ENCODE data around the gene ZNF556.
A peak's percentile ranks its signal among the peaks of the same experiment; 100 is the strongest.

The ZNF556 gene

DNA sequence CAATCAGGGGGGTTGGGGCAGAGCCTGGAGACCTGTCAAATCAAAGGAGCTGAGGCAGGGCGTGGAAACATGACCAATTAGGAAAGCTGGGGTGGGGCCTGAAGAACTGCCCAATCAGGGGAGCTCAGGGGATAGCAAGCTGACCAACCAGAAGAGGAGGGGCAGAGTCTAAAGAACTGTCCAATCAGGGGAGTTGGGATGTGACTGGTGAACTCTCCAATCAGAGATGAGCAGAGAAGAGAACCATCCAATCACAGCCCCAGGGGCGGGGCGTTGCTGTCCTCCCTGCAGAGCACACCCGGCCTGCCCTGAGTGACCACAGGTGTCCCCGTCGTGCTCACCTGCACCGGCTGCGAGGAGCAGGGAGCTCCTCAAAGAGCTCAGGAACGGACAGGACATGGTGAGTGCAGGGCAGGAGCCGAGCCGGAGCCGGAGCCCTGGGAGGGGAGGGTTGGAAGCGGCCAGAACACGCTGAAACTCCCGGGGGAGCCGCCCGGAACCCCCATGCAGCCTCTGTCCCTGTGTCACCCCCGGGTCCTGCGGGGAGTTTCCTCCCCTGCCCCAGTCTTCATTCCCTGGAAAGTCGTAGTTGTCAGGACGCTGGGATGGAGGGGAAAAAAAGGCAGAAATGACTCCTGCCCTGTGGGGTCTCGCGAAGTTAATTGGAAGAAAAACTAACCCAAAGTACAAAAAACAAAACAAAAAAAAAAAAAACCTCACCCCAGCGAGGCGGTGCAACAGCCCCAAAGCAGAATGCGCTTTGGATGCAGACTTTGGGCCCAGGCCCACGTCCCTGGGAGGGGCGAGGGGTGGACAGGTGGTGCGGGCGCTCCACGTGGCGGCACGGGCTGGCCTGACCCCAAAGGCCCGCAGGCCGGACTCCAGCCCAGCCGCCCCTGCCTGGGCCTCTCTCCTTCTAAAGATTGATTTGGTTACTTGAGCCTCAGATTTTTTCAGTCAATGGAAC lies at the start of gene ZNF556:
ZNF556 (plus strand) TSS at position 311 of the 967 bp plus-strand sequence; CDS start at position 398, 87 bp downstream.
- DNase-seq = no peak

GRCh38 chr19:2819540-2820111 lies 47.5 kb upstream of the ZNF556 start, which contains the start of gene ZNF554:
ZNF554 (plus strand) TSS chr19:2819868; CDS start chr19:2820072, 204 bp downstream.
- DNase-seq = peak; percentile 66

DNA sequence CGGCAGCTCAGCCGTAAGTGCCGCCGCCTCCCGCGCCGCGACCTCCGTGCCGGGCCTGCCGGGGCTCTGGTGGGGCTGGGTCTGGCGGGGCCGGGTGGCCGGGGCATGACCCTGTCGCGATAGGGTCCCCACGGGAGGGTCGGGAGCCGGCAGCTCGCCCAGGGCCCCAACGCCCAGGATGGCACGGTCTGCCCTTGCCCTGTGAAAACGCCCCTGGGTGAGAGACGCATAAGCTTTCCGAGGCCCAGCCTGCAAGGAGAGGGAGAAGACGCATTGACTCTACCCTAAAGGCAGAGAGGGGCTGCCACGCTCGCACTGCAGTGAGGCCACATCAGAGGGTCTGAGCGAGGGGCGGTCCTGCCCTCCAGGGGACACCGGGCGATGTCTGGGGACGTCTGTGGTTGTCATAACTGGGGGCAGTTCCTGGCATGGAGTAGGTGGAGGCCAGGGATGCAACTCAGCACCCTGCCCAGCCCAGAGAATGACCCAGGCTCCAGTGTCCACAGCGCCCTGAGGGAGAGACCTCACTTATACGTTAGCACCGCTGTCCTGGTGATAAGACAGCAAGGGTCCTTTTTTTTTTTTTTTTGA lies 46.9 kb upstream of the ZNF556 start:
- DNase-seq = no peak

GRCh38 chr19:2822846-2823245 lies 44.3 kb upstream of the ZNF556 start:
- no peak for DNase-seq

- DNase-seq = no peak
Measured at GRCh38 chr19:2823646-2824045, 43.5 kb upstream of the ZNF556 start.

DNA sequence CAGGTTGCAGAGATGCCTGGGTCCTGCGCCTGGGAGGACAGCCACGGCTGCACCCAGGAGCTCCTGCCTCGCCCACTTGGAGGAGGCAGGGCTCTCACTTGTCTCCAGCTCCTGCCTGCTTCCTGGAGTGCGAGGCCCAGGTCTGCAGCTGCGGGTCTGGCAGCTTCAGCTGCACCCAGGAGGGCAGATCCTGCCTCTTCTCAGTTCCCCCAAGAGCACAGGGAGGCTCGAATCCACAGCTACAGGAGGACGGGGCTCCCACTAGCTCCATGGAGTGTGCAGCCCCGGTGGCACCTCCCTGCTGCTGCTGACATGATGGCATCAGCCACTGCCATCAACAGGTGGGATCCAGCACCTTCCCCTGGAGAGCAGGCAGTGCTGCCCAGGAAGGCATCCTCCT lies 43.0 kb upstream of the ZNF556 start:
- DNase-seq = no peak

DNA sequence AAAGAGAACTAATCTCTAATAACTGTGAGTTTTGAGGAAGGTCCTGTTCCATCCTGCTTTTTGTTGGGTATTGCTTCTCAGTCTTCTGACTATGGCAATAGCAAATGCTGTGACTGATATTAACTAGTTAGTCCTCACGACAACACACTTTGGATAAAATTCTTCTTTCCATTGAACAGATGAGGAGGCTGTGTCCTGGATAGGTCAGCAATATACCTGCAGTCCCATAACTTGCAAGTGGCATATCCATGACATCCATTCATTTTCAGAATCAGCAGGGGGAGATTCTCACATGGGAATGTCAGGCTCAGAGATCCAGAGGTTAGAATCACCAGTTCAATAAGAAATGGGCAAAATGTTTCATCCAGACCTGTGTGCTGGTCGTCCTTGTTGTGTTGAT lies 40.1 kb upstream of the ZNF556 start:
- no peak for DNase-seq

DNA sequence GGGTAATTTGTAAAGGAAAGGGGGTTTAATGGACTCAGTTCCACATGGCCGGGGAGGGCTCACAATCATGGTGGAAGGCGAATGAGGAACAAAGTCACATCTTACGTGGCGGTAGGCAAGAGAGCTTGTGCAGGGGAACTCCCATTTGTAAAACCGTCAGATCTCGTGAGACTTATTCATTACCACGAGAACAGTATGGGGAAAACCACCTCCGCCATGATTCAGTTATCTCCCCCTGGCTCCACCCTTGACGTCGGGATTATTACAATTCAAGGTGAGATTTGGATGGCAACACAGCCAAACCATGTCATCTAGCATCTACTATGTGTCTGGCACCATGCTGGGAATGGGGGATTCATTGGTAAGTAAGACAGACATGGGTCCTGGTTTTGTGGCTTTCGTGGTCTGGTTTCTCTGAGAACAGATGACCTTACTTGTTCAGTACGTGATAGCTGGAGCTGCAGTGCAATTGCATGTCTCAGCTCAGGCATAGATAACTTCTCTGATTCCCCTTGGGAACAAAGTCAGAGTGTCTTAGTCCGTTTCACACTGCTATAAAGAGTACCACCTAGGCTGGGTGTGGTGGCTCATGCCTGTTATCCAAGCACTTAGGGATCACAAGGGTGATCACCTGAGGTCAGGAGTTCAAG lies 39.2 kb upstream of the ZNF556 start:
- DNase-seq = no peak

DNA sequence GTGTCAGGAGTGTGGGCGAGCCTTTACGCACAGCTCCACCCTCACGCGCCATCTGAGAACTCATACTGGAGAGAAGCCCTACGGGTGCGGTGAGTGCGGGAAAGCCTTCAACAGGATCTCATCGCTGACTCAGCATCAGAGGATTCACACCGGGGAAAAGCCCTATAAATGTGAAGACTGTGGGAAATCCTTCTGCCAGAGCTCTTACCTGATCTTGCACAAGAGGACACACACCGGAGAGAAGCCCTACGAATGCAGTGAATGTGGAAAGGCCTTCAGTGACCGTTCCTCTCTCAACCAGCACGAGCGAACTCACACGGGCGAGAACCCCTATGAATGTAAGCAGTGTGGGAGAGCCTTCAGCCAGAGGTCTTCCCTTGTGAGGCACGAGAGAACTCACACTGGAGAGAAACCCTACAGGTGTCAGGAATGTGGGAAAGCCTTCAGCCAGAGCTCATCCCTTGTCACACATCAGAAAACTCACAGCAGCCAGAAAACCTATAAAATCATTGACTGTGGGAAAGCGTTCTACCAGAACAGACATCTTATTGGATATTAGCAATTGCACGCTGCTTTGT lies 32.8 kb upstream of the ZNF556 start:
- no peak for DNase-seq

DNA sequence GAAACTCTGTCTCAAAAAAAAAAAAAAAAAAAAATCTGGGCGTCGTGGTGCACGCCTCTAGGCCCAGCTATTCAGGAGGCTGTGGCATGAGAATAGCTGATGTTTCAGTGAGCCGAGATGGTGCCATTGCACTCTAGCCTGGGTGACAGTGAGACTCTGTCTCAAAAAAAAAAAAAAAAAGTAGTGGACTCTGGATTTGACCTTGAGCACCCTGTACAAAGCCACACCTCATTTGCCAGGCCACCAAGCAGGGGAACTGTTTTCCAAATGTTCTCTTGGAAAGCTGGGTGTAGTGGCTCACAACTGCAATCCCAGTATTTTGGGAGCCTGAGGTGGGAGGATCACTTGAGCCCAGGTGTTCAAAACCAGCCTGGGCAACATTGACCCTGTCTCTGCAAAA lies 29.7 kb upstream of the ZNF556 start:
- no peak for DNase-seq

- peak; percentile 44 for DNase-seq
Measured at GRCh38 chr19:2840794-2841791, 26.0 kb upstream of the ZNF556 start, which contains the start of gene ZNF555. ZNF555 (plus strand) TSS chr19:2841475; CDS start chr19:2841573, 98 bp downstream.

DNA sequence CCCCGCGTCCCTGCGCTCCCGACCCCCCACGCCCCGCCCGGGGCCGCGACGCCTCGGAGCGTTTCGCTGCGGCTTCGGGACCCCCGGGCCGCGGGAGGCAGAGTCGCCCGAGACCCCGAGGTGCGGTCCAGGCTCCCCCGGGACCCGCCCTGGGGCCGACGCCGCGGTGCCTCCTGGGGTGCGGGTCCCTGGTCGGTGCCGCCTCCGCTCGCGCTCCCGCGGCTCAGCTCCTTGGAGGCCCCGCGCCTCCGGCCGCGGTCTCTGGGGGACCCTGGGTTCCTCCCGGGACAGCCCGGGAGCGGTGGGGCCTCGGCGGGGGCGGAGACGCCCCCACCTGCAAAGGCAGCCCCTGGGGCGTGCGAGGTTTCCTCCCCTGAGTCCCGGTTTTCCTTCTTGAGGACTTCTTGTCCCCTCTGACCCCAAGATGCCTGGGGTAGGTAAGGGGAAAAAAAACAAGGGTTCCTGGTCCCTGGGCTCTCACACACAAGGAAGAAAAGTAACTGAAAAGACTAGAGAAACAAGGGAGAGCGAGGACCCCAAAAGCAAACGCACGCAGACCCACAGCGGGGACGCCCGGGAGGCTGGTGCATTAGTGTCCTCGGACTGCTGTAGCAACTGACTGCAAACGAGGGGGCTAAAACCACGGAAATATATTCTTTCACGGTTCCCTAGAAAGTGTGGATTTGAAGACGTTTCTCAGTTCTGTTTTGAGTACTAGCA lies 25.1 kb upstream of the ZNF556 start:
- DNase-seq = no peak

DNA sequence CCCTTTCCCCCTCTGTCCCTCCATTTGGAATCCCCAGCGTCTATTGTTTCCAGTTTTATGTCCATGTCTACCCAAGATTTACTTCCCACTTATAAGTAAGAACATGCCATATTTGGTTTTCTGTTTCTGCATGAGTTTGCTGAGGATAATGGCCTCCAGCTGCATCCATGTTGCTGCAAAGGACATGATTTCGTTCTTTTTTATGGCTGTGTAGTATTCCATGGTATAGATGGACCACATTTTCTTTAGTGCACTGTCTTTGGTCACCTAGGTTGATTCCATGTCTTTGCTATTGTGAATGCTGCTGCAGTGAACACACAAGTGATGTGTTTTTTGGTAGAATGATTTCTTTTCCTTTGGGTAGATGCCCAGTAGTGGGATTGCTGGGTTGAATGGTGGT lies 22.0 kb upstream of the ZNF556 start:
- DNase-seq = no peak

GRCh38 chr19:2846180-2846894 lies 20.8 kb upstream of the ZNF556 start:
- no peak for DNase-seq

DNA sequence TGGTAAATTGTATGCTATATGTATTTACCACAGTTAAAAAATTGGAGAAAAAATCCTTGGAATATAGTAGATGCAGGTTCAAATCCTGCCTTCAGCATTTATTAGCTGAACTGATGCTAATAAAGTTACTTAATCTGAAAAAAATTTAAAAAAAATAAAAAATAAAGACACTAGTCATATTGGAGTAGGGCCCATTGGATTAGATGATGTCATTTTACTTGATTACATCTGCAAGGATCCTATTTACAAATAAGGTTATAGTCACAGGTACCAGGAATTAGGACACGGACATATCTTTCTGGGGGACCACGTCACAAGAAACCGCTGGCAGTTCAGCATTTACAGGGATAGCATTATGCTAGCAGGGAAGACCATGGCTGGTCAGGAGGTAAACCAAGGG lies 19.6 kb upstream of the ZNF556 start:
- DNase-seq = no peak

DNA sequence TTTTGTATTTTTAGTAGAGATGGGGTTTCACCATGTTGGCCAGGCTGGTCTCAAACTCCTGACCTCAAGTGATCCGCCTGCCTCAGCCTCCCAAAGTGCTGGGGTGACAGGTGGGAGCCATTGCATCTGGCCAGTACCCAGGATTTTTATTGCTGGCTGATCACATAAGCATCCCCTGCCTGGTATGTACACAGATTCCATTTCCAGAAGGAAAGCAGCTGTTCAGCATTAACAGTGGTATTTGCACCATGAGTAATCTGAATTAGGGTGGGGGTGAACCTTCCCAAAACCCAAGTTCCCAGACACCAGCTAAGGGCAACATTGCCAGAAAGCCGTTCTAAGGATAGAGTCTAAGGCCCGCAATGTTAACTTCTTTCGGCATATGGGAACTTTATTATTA lies 18.5 kb upstream of the ZNF556 start:
- DNase-seq = no peak

GRCh38 chr19:2850256-2850925 lies 16.7 kb upstream of the ZNF556 start:
- DNase-seq = no peak

DNA sequence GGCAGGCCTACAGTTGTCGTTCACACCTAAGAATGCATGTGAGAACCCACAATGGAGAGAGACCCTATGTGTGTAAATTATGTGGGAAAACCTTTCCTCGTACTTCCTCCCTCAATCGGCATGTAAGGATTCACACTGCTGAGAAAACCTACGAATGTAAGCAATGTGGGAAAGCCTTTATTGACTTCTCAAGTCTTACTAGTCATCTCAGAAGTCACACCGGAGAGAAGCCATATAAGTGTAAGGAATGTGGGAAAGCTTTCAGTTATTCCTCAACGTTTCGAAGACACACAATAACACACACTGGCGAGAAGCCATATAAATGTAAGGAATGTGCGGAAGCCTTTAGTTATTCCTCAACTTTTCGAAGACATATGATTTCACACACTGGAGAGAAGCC lies 14.5 kb upstream of the ZNF556 start:
- no peak for DNase-seq

DNA sequence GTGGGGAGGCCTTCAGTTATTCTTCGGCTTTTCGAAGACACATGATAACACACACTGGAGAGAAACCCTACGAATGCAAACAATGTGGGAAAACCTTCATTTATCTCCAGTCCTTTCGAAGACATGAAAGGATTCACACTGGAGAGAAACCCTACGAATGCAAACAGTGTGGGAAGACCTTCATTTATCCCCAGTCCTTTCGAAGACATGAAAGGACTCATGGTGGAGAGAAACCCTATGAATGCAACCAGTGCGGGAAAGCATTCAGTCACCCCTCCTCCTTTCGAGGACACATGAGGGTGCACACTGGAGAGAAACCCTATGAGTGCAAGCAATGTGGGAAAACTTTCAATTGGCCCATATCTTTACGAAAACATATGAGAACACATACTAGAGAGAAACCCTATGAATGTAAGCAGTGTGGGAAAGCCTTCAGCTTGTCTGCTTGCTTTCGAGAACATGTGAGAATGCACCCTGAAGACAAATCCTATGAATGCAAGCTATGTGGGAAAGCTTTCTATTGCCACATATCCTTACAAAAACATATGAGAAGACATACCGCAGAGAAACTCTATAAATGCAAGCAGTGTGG lies 14.0 kb upstream of the ZNF556 start:
- DNase-seq = no peak
